Kidney epithelial cell (primary cell): ENCODE results near the gene ADM2. TPM values are rescaled to one million over a fixed set of nuclear protein-coding genes. Genes with fewer than 3 reads are reported as not detected.

Experiments
- DNase-seq: peaks from one replicate; pipeline ENCODE4 v3.0.0-alpha.2; 2010; ENCODE audit warnings: low read depth
- H3K27me3 ChIP-seq: 2 replicates; pipeline ENCODE4 v1.6.0; 2011; ENCODE audit warnings: low read length; ENCODE audit not compliant: control insufficient read depth, insufficient read depth
- H3K36me3 ChIP-seq: 2 replicates; pipeline ENCODE4 v1.5.1; 2011; ENCODE audit warnings: low read length; ENCODE audit not compliant: control insufficient read depth, insufficient read depth
- H3K4me3 ChIP-seq: 2 replicates; pipeline ENCODE4 v1.5.1; 2011; ENCODE audit warnings: low read depth, mild to moderate bottlenecking, control low read depth, low read length
- CTCF ChIP-seq: IDR thresholded peaks from 2 replicates; pipeline ENCODE4 v1.5.1; 2011; ENCODE audit warnings: mild to moderate bottlenecking, moderate library complexity, low read length, control low read depth, inconsistent platforms; ENCODE audit not compliant: insufficient read depth, poor library complexity, severe bottlenecking
- total RNA-seq: library from RNA; depleted of rRNA; stranded (reverse); fragments of >200 nt; gene quantifications from 2 replicates; pipeline ENCODE4 v1.2.3, GENCODE V29; 2015

The ADM2 gene
- total RNA-seq, 1 donor from 2014 or later: 27.3 TPM

GRCh38 chr22:50436015-50436830 is 45.1 kb upstream of the ADM2 start:
- Histone ChIP-seq H3K27me3 (no peaks in the 10 kb centered on the region), H3K4me3 (no peak overlapping the region), H3K36me3 (peaks cover 2% of the 10 kb centered on the region)
- no peak for DNase-seq
- TF ChIP-seq CTCF: no peak

GRCh38 chr22:50436841-50437341 is 44.5 kb upstream of the ADM2 start:
- no peak for DNase-seq
- Histone ChIP-seq H3K27me3 (no peaks in the 10 kb centered on the region), H3K4me3 (no peak overlapping the region), H3K36me3 (peaks cover 3% of the 10 kb centered on the region)
- no peak for TF ChIP-seq CTCF

GRCh38 chr22:50437511-50438304 is 43.6 kb upstream of the ADM2 start:
- peaks cover 3% of the 10 kb centered on the region for H3K36me3 ChIP-seq

GRCh38 chr22:50438305-50439275 is 42.8 kb upstream of the ADM2 start:
- DNase-seq: no peak
- no peak for TF ChIP-seq CTCF
- no peaks in the 10 kb centered on the region for H3K27me3 ChIP-seq
- peaks cover 3% of the 10 kb centered on the region for H3K36me3 ChIP-seq
- no peak overlapping the region for H3K4me3 ChIP-seq

More at GRCh38 chr22:50437511-50438304, 43.6 kb upstream of the ADM2 start:
- no peak for DNase-seq
- Histone ChIP-seq H3K27me3 (no peaks in the 10 kb centered on the region), H3K4me3 (no peak overlapping the region)
- TF ChIP-seq CTCF: no peak

GRCh38 chr22:50439314-50439870 is 42.0 kb upstream of the ADM2 start:
- Histone ChIP-seq H3K27me3 (no peaks in the 10 kb centered on the region), H3K36me3 (peaks cover 3% of the 10 kb centered on the region), H3K4me3 (no peak overlapping the region)
- no peak for TF ChIP-seq CTCF
- DNase-seq: no peak
